Upper lobe of left lung (tissue), 6 donors: ENCODE measurements around the gene MTTP. TPM values are rescaled to one million over a fixed set of nuclear protein-coding genes. Genes with fewer than 3 reads are reported as not detected.

ENCODE experiments used
- ATAC-seq, 2 donors: fragments of 200-7000 bp; cut with Tn5 transposase; one replicate each; pipeline ENCODE4 v1.9.1; 2022; ENCODE audit warnings: mild to moderate bottlenecking in 2 of 2, moderate library complexity in 2 of 2; ENCODE audit not compliant: low FRiP score in 2 of 2
- DNase-seq, 2 donors: peaks; one replicate each; pipeline ENCODE4 v3.0.0-alpha.2; 2019 to 2020
- H3K27ac ChIP-seq, 4 donors: fragments of 200-600 bp; sonication (generic); one replicate each; pipeline ENCODE4 v1.5.1; 2016 to 2019
- H3K27me3 ChIP-seq, 4 donors: fragments of 200-600 bp; sonication (generic); one replicate each; pipeline ENCODE4 v1.5.1; 2017 to 2019
- H3K36me3 ChIP-seq, 4 donors: fragments of 200-600 bp; sonication (generic); one replicate each; pipeline ENCODE4 v1.5.1; 2016 to 2019
- H3K4me1 ChIP-seq, 4 donors: fragments of 200-600 bp; sonication (generic); one replicate each; pipeline ENCODE4 v1.5.1; 2018 to 2019
- H3K4me3 ChIP-seq, 4 donors: fragments of 200-600 bp; sonication (generic); one replicate each; pipeline ENCODE4 v1.5.1; 2017 to 2019; ENCODE audit warnings: mild to moderate bottlenecking in 2 of 4, moderate library complexity in 1 of 4
- H3K9me3 ChIP-seq, 4 donors: fragments of 200-600 bp; sonication (generic); one replicate each; pipeline ENCODE4 v1.5.1; 2018 to 2019
- EP300 ChIP-seq, 4 donors: sonication (generic); formaldehyde crosslinking; IDR thresholded peaks; one replicate each; pipeline ENCODE4 v1.5.1; 2017; ENCODE audit warnings: antibody characterized with exemption in 4 of 4, control low read depth in 2 of 4
- POLR2A ChIP-seq, 4 donors: fragments of 450-650 bp; IDR thresholded peaks; one replicate each; pipeline ENCODE4 v1.5.1; 2016 to 2017; ENCODE audit warnings: antibody characterized with exemption in 4 of 4, mild to moderate bottlenecking in 2 of 4
- POLR2AphosphoS5 ChIP-seq, 2 donors: sonication (generic); formaldehyde crosslinking; IDR thresholded peaks; one replicate each; pipeline ENCODE4 v1.5.1; 2017; ENCODE audit warnings: antibody characterized with exemption in 2 of 2
- WGBS, 2 donors: methylation state at CpG; one replicate each; pipeline ENCODE4 v1.1.5; 2017 to 2018; 5-methylcytosine and 5-hydroxymethylcytosine counted together
- total RNA-seq, 6 donors: library from RNA; depleted of rRNA in 4 of 6; stranded (reverse); fragments of >200 nt in 4 of 6; gene quantifications; one replicate each; pipeline versions ENCODE4 v1.1.0 to v1.2.1, GENCODE V29; 2016 to 2021
- TF ChIP-seq, protein P1 (sequence below), 6 experiments: fragments of 450-650 bp in 4 of 6; fragments of 200-600 bp in 2 of 6; sonication (generic) in 2 of 6; IDR thresholded peaks; one replicate each; pipeline ENCODE4 v1.5.1; 2016 to 2019; ENCODE audit warnings: antibody characterized with exemption in 6 of 6
- donor health status: DM: no; HTN: no; CAD: no; lungs with moderate emphysema.
- donor health status: DM: no; HTN: yes; CAD: no; lungs with severe emphysema.

MTTP gene
- total RNA-seq, 6 donors from 2014 or later = 0.22 to 0.79 (median 0.47) TPM; not detected in 1

DNA sequence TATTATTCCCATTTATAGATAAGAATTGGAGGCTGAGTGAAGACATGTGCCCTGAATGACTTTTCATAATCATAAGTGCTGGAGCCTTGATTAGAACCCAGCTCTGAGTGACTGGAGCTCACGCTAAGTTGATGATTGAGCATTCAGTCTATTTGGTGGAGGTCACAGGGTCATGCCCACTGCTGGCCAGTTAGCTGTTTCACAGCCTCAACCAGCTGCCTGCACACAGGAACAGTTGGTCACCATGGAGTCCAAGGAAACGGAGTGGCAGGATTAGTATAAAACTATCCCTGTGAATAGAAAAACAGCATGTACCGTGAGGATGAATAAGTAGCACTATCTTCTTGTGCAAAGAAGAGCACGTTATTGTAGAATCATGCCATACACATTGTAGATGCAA lies 84.0 kb downstream of the MTTP start:
- H3K4me3 ChIP-seq = no peak overlapping the region
- DNase-seq = no peak
- no peaks in the 10 kb centered on the region for H3K27me3 ChIP-seq
- TF ChIP-seq EP300 (IDR thresholded peaks at IDR 0.05) = no peak
- no peak for TF ChIP-seq POLR2A (IDR thresholded peaks at IDR 0.05)
- TF ChIP-seq POLR2AphosphoS5 (IDR thresholded peaks at IDR 0.05) = no peak
- TF ChIP-seq, protein P1, sequence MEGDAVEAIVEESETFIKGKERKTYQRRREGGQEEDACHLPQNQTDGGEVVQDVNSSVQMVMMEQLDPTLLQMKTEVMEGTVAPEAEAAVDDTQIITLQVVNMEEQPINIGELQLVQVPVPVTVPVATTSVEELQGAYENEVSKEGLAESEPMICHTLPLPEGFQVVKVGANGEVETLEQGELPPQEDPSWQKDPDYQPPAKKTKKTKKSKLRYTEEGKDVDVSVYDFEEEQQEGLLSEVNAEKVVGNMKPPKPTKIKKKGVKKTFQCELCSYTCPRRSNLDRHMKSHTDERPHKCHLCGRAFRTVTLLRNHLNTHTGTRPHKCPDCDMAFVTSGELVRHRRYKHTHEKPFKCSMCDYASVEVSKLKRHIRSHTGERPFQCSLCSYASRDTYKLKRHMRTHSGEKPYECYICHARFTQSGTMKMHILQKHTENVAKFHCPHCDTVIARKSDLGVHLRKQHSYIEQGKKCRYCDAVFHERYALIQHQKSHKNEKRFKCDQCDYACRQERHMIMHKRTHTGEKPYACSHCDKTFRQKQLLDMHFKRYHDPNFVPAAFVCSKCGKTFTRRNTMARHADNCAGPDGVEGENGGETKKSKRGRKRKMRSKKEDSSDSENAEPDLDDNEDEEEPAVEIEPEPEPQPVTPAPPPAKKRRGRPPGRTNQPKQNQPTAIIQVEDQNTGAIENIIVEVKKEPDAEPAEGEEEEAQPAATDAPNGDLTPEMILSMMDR (IDR thresholded peaks at IDR 0.05) = no peak
- H3K36me3 ChIP-seq = no peaks in the 10 kb centered on the region
- ATAC-seq = no peak
- H3K4me1 ChIP-seq = peaks cover 0 to 4% (median 0%) of the 10 kb centered on the region in 4 donors
- no peaks in the 10 kb centered on the region for H3K9me3 ChIP-seq
- 89 to 92% methylated on average over 4 of the region's 4 CpGs for WGBS, 2 donors
- no peak overlapping the region for H3K27ac ChIP-seq

DNA sequence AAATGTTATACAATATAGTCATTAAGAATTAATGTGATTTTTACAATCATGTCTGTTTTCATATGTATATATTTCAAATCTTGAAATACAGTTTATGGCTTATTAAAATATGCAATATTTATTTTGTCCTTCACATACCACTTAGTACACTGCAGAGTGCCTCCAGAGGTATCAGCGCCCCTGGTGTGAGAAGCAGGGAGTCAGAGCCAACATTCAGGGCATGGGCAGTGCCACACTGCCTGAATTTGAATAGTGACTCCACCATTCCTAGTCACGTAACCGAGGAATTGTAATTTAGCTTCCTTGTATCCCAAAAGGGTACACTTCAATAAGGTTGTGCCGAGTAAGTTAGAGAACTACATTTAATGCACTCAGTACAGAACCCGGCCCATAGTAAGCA lies 87.3 kb downstream of the MTTP start:
- 80 to 93% methylated on average over 5 of the region's 5 CpGs for WGBS, 2 donors
- Histone ChIP-seq H3K36me3 (no peaks in the 10 kb centered on the region), H3K27me3 (no peaks in the 10 kb centered on the region), H3K4me3 (no peak overlapping the region), H3K4me1 (no peaks in the 10 kb centered on the region), H3K27ac (no peak overlapping the region), H3K9me3 (no peaks in the 10 kb centered on the region)
- ATAC-seq (no peak), DNase-seq (no peak)
- TF ChIP-seq POLR2A (IDR thresholded peaks at IDR 0.05) (no peak), EP300 (IDR thresholded peaks at IDR 0.05) (no peak), POLR2AphosphoS5 (IDR thresholded peaks at IDR 0.05) (no peak)
- TF ChIP-seq, protein P1 (IDR thresholded peaks at IDR 0.05) = no peak

DNA sequence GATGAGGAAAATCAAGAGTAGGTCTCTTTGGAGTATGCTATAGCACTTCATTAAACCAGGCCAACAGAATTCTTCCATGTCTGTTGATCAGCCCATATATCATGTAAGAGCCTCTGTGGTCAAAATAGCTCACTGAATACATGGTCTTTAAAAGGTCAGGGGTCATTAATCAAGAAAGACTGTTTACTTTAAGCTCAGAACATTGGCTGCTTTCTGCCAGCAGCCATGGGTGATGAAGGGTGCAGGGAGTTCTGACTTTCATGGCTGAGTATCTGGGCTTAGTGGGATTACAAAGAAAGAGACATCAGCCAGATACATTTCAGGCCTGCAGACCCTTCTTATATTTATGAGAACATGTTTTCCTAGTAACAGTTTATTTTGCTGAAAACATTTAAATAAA lies 90.1 kb downstream of the MTTP start:
- H3K27me3 ChIP-seq = no peaks in the 10 kb centered on the region
- H3K4me3 ChIP-seq = no peak overlapping the region
- DNase-seq (no peak), ATAC-seq (no peak)
- H3K4me1 ChIP-seq = no peaks in the 10 kb centered on the region
- no peak overlapping the region for H3K27ac ChIP-seq
- TF ChIP-seq POLR2A (IDR thresholded peaks at IDR 0.05) (no peak), EP300 (IDR thresholded peaks at IDR 0.05) (no peak), POLR2AphosphoS5 (IDR thresholded peaks at IDR 0.05) (no peak)
- TF ChIP-seq, protein P1 (IDR thresholded peaks at IDR 0.05) = no peak
- H3K9me3 ChIP-seq = no peaks in the 10 kb centered on the region
- H3K36me3 ChIP-seq = no peaks in the 10 kb centered on the region

DNA sequence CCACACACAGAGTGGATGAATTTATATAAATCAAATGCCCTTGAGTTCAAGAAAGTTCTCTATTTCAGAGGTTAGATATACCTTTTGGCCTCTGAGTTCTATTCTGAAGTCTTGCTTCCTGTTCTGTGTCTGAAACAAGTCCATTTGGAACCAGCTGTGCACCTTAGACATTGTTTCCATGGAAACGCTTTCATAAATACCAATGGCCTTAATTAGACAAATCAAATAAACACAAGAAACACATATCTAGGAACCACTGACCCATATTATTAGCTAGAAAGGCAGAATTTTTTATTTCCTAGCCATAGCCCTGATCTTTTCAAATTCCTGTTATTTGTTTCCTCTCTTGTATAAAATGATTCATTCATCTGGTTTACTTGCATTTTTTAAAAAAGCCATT lies 91.4 kb downstream of the MTTP start:
- DNase-seq = no peak
- no peak overlapping the region for H3K4me3 ChIP-seq
- no peak for TF ChIP-seq EP300 (IDR thresholded peaks at IDR 0.05)
- TF ChIP-seq, protein P1 (IDR thresholded peaks at IDR 0.05) = no peak
- no peaks in the 10 kb centered on the region for H3K36me3 ChIP-seq
- no peaks in the 10 kb centered on the region for H3K27me3 ChIP-seq
- 63 to 70% methylated on average over 1 of the region's 1 CpG for WGBS, 2 donors
- no peaks in the 10 kb centered on the region for H3K9me3 ChIP-seq
- no peaks in the 10 kb centered on the region for H3K4me1 ChIP-seq
- H3K27ac ChIP-seq = no peak overlapping the region
- no peak for ATAC-seq

DNA sequence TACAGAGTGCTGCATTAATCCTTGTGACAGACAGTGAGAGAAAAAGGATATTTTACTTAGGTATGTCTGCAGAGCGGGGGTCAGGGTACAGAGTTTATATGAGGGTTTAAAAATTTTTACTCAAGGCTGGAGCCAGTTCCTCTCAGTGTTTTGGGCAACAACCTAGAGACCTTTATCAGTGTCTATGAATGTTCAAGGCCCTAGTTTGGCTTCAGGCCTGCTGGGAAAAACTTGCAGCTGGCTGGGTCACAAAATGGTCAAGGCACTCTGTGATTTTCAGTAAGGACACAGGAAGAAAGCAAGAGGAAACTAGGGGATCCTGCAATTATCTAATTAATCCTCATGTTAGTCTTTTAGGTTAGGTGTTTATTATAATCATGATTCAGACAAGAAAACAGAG lies 93.8 kb downstream of the MTTP start:
- WGBS, 2 donors = 68 to 79% methylated on average over 1 of the region's 1 CpG
- DNase-seq = no peak
- H3K27ac ChIP-seq = no peak overlapping the region

More for the DNA sequence above, 93.8 kb downstream of the MTTP start:
- Histone ChIP-seq H3K27me3 (no peaks in the 10 kb centered on the region), H3K9me3 (peaks cover 0 to 17% (median 12%) of the 10 kb centered on the region in 4 donors), H3K4me3 (no peak overlapping the region), H3K4me1 (no peaks in the 10 kb centered on the region), H3K36me3 (no peaks in the 10 kb centered on the region)
- TF ChIP-seq, protein P1 (IDR thresholded peaks at IDR 0.05) = no peak
- TF ChIP-seq POLR2A (IDR thresholded peaks at IDR 0.05) (no peak), POLR2AphosphoS5 (IDR thresholded peaks at IDR 0.05) (no peak), EP300 (IDR thresholded peaks at IDR 0.05) (no peak)
- no peak for ATAC-seq
